ENCODE results near the gene DLGAP1. TPM values are rescaled to one million over a fixed set of nuclear protein-coding genes. Genes with fewer than 3 reads are reported as not detected.

Gene DLGAP1
- total and polyA plus RNA-seq, 2 of the 4 experiments (the other 2 are of a cell fraction) = under 0.01 to 0.09 TPM

- H2AK9ac ChIP-seq (replicated peaks; ENCODE audit: low read depth, low read length, poor library complexity) = no peak overlapping the region
- in situ Hi-C loops (cut with MboI; ENCODE audit: low sequenced_read_pairs) = no loop called here
Measured at GRCh38 chr18:3692113-3692621, 762.9 kb downstream of the DLGAP1 start.

More at GRCh38 chr18:3692113-3692621, 762.9 kb downstream of the DLGAP1 start:
- Histone ChIP-seq H3K18ac (ENCODE audit: low read depth, low read length) (no peak overlapping the region), H3K4me2 (ENCODE audit: low read depth, low read length) (no peak overlapping the region), H3K36me3 (ENCODE audit: control insufficient read depth, insufficient read depth, low read length) (no peaks in the 10 kb centered on the region), H2BK5ac (ENCODE audit: low read depth, low read length, poor library complexity, severe bottlenecking) (no peak overlapping the region), H3K4me1 (ENCODE audit: control insufficient read depth, insufficient read depth, low read length) (peaks cover 9% of the 10 kb centered on the region), H3K4me3 (ENCODE audit: insufficient read depth, low read depth, low read length) (no peak overlapping the region), H3K14ac (replicated peaks; ENCODE audit: low read depth, low read length) (no peak overlapping the region), H4K5ac (ENCODE audit: low read depth, low read length) (no peak overlapping the region), H4K8ac (ENCODE audit: low read depth in 2 of 2, low read length in 2 of 2) (no peak overlapping the region), H3K9me1 (ENCODE audit: insufficient read depth, low read length) (no peaks in the 10 kb centered on the region; the same call in 1 of the 2 replicates), H3K9me3 (ENCODE audit: control insufficient read depth, insufficient read depth, low read length) (no peaks in the 10 kb centered on the region; the same call in 1 of the 2 replicates), H2BK20ac (ENCODE audit: low read depth, low read length) (no peak overlapping the region), H2AFZ (replicated peaks; ENCODE audit: low read length, poor library complexity) (no peak overlapping the region), H4K91ac (ENCODE audit: insufficient read depth, low read depth, low read length) (no peak overlapping the region), H4K20me1 (ENCODE audit: insufficient read depth, low read length) (no peaks in the 10 kb centered on the region), H3K9ac (ENCODE audit: low read depth, low read length) (no peak overlapping the region), H3K27me3 (ENCODE audit: control insufficient read depth, insufficient read depth, low read length) (no peaks in the 10 kb centered on the region), H3K79me1 (ENCODE audit: low read depth in 1 of 2, low read length in 2 of 2) (no peaks in the 10 kb centered on the region), H2AK5ac (ENCODE audit: low read depth, low read length) (no peak overlapping the region), H3K56ac (ENCODE audit: extremely low read depth, insufficient read depth, low read length) (no peak overlapping the region), H3K27ac (ENCODE audit: insufficient read depth, low read length) (no peak overlapping the region), H3K23ac (ENCODE audit: low read depth, low read length) (no peak overlapping the region), H3K4ac (ENCODE audit: low read depth, low read length) (no peak overlapping the region), H2BK120ac (ENCODE audit: low read depth, low read length) (no peak overlapping the region), H2BK15ac (ENCODE audit: low read depth, low read length) (no peak overlapping the region)
- BruUV-seq (replicated peaks) = no TSS peak
- POLR2A ChIA-PET (ENCODE audit: unreplicated experiment) = no interaction called here
- TF ChIP-seq CEBPB (IDR thresholded peaks at IDR 0.05; ENCODE audit: low read depth, low read length) (no peak), MAFK (IDR thresholded peaks at IDR 0.05; ENCODE audit: low read depth, low read length) (no peak), BHLHE40 (IDR thresholded peaks at IDR 0.05; ENCODE audit: low read depth, low read length) (no peak)
- TF ChIP-seq, protein P1, sequence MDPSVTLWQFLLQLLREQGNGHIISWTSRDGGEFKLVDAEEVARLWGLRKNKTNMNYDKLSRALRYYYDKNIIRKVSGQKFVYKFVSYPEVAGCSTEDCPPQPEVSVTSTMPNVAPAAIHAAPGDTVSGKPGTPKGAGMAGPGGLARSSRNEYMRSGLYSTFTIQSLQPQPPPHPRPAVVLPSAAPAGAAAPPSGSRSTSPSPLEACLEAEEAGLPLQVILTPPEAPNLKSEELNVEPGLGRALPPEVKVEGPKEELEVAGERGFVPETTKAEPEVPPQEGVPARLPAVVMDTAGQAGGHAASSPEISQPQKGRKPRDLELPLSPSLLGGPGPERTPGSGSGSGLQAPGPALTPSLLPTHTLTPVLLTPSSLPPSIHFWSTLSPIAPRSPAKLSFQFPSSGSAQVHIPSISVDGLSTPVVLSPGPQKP (IDR thresholded peaks at IDR 0.05; ENCODE audit: borderline replicate concordance, low read depth, low read length) = no peak
- TF ChIP-seq, protein P2, sequence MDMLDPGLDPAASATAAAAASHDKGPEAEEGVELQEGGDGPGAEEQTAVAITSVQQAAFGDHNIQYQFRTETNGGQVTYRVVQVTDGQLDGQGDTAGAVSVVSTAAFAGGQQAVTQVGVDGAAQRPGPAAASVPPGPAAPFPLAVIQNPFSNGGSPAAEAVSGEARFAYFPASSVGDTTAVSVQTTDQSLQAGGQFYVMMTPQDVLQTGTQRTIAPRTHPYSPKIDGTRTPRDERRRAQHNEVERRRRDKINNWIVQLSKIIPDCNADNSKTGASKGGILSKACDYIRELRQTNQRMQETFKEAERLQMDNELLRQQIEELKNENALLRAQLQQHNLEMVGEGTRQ (IDR thresholded peaks at IDR 0.05; ENCODE audit: low read depth, low read length) = no peak
- dilution Hi-C loops (cut with HindIII; ENCODE audit: low sequenced_read_pairs, unreplicated experiment) (no loop called here), intact Hi-C loops (cut with micrococcal nuclease) (no loop called here)
- CTCF ChIA-PET = interaction anchor here (0.7 to 0.9 kb wide), 3 partner anchors 11 to 429 kb away, joined by 3 read pairs; no protein-coding TSS in a partner anchor
- no CpG with 5 or more reads among the region's 2 CpGs for WGBS, 2 experiments (ENCODE audit: extremely low coverage in 2 of 2, insufficient read length in 1 of 2)
- ATAC-seq (ENCODE audit: low read depth) = no peak
- no peak for DNase-seq
